GM08714 (cell line): ENCODE data around the gene CYP2D6.
"Not testable (repeated sequence)": the region's sequence is repeated elsewhere in the genome, so short reads cannot be mapped to it uniquely, and the experiment has no call there.

Experiments used
- H3K4me3 ChIP-seq: fragments of 200-500 bp; sonication (Bioruptor generic); 2 replicates; pipeline ENCODE4 v1.5.1; 2014; ENCODE audit warnings: mild to moderate bottlenecking, low read length, inconsistent platforms
- ZNF274 ChIP-seq: IDR thresholded peaks from 2 replicates; pipeline ENCODE4 v1.6.1; 2012; ENCODE audit warnings: mild to moderate bottlenecking, low read depth, low read length

CYP2D6 gene

DNA sequence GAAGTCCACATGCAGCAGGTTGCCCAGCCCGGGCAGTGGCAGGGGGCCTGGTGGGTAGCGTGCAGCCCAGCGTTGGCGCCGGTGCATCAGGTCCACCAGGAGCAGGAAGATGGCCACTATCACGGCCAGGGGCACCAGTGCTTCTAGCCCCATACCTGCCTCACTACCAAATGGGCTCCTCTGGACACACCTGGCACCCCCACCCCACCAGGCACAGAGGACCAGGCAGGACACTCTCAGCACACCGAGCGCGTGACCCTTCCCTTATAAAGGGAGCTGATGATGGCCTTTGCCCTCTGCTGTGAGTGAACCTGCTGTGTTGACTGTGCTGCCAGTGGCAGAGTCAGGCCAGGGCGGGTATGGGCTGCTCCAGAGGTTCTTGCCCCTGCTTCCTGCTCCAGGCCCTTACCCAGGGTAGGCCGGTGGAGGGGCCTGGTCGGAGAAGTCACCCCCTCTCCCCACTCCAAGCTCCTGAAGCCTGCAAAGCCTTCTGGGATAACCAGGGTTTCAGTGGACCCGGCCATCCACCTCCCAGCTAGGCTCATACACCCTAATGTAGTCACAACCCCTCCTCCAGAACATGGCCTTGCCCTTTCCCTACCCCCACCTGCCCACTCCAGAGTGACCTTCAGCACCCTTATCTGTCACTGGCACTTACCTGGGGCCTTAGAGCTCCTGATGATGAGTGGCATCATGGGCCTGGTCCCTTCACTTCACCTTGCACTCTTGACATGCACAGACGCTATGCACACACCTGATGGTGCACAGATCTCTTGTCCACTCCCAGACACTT, at the start of gene CYP2D6:
TSS of gene CYP2D6 (minus strand) at position 172 of the 793 bp plus-strand sequence. CDS start at position 153, 19 bp downstream.
- not testable (repeated sequence) for H3K4me3 ChIP-seq

DNA sequence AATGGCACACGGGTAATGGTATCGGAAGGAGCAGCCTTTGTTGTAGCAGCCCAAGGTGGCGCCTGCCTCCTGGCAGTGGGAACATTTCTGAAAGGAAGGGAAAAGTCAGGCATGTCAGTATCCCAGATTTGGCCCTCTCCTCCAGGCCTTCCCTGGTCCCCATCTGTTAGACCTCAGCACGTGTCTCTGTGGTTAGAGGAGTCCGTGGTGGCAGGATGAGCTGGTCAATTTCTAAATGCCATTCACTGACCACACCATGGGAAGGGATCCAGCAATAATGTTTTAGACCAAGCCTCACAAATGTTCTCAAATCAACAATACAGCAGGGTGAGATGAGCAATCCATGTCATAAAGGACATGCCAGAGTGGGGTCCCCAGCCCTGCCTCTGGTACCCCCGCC, 49.0 kb upstream of the CYP2D6 start:
- no peak overlapping the region for H3K4me3 ChIP-seq
- no peak for TF ChIP-seq ZNF274

DNA sequence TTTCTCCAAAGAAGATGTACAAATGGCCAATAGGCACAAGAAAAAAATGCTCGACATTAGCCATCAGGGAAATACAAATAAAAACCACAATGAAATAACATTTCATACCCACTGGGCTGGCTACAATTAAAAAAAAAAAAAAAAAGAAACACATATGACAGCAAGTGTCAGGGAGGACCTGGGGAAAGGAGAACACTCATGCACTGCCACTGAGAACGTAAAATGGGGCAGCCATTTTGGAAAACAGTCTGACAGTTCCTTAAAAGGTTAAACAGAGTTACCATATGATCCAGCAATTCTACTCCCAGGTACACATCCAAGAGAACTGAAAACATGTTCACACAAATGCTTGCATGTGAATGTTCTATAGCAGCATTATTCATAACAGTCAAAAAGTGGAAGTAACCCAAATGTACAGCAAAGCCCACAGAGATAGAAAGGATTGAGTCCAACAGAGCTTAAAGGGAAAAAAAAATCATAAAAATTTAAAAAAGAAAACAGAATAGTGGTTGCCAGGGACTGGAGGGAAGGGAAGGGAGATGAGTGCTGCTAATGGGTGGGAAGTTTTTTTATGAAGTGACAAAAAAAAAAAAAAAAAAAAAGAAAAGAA, 48.4 kb upstream of the CYP2D6 start:
- H3K4me3 ChIP-seq = no peak overlapping the region
- no peak for TF ChIP-seq ZNF274

DNA sequence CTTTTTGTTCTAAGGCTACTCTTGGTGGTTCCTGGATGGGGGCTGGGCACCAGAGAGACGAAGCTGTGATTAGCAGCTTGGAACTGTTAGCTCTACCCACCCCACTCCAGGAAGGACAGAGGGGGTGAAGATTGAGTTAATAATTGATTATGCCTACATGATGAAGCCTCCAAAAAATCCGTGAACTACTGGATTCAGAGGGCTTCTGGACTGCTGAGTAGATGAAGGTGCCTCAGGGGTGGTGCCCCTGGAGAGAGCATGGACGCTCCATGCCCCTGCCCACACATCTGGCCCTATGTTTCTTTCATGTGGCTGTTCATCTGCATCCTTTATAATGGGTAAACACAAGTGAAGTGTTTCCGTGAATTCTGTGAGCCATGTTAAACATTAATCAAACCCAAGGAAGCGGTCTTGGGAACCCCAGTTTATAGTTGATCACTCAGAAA, 47.3 kb upstream of the CYP2D6 start:
- no peak overlapping the region; the same call in 1 of the 2 replicates for H3K4me3 ChIP-seq
- TF ChIP-seq ZNF274 = no peak

DNA sequence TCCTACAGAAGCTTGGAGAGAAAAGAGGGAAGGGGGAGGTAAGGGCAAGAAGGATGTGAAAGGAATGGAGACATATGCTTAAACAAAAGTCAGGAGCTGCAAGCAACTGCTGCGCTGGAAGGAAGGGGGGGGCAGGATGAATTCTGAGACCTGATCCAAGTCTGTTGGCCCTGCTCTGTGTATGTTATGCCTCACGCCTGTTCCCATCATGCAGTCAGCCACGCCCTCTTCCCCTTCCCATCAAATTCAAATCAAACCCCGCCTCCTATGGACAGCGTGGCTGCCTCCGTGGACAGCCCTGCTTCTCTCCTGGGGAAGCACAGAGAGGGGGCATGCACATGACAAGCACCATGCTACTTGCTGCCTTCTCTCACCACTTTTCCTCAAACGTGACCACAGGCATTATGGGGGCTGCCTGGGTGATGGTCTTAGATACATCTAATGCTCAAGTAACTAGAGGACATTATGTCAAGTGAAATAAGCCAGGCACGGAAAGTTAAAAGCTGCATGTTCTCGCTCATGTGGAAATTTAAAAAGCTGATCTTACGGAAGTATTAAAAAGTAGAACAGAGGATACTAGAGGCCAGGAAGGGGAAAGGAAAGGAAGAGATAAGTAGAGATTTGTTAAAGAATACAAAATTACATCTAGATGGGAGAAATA, 45.8 kb upstream of the CYP2D6 start:
- TF ChIP-seq ZNF274 = no peak
- no peak overlapping the region for H3K4me3 ChIP-seq

DNA sequence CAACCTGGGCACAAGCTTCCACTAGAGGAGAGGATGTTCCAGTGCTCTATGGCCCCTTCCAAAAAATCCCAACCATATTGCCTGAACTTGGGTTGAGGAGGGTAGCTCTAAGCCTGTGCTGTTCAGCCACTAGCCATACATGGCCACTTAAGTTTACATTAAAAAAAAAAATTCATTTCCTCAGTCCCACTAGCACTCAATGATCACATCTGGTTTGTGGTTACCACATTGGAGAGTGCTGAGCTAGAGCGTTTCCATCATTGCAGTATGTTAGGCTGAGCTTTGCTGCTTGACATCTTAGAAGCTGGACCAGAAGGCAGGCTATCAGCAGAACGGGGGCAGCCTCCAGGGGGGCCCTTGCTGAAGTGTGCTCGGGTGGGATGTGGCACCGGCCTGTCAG, 43.5 kb upstream of the CYP2D6 start:
- no peak for TF ChIP-seq ZNF274
- no peak overlapping the region for H3K4me3 ChIP-seq

DNA sequence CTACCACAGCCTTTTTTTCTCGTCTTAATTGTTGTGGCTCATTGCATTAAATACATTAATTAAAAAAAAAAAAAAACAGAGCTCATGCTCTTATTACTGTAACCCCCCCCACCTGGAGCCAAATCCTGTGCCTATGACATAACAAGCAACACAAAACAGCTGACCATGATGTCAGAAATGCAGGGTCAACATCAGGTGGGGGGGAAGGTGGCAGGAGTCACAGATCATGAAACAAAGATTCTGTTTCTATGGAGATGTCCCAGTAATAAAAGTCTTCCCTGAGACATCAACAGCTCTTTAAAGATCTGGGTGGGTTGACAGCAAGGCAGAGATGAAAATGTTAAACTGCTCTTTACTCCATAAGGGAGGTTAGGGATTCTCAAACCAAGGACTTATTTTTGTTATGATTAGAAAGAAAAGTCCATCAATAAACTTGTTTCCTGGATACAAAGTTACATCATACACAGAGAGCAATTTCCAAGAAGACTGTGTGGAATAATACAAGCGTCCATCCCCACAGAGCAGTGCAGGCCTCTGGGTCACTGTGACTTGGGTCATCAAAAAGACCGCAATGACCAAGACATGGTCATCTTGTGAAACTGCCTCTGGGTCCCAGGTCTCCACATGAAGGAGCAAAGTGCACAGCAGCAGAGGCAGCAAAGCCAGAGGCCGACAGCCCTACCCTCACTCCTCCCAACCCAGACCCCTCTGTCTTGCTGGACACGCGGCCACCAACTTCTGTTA, 42.7 kb upstream of the CYP2D6 start:
- H3K4me3 ChIP-seq = no peak overlapping the region
- no peak for TF ChIP-seq ZNF274

DNA sequence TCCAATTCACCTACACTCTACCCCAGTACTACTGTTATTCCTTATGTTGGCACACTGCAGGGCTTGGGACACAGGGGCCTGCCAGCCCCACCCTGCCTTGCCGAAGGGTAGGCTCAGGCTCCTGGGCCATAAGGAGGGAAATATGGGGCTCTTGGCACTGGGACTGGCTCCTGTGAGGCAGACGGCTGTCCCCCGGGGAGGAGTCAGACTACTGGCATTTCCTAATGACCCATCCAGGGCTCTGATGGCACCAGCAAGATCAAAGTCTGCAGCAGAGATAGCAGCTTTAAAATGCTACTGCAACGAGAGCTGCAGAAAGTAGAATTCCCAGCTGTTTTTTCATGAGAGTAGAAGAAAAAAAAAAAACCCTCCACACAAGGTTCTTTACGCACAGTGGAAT, 42.2 kb upstream of the CYP2D6 start:
- no peak for TF ChIP-seq ZNF274
- no peak overlapping the region for H3K4me3 ChIP-seq

DNA sequence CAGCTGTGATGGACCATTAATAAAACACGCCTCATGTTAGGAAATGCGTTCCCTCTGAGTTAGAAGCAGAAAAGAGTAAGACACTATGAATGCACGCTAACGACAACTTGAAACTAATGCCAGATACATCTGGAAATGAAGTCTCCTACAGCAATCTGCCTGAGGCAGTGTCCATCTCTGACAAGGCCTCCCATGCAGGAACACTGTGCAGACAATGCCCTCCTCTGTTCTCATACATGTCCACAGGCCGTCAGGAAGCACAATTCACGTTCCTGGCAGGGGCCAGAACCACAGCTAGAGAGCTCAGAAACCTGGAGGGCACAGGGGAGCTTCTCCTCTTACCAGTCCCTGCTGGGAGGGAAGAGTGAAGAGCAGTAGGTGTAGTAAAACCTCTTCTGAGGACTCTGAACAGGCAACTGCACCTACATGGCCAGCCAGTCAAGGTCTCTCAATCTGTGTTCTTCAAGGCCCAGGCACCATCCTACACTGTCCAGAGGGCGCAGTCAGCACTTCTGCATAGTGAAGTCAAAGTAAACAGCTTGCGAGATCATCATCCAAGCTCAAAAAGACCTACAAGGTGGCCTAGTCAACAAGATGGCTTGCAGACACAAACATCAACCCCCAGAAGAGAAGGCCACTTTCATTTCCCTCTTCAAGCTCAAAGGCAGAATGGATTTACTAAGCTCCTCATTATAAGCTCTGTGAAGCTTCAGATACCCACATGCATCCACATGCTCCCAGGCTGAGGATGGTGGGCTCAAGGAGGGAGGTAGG, 41.5 kb upstream of the CYP2D6 start:
- TF ChIP-seq ZNF274 = no peak
- H3K4me3 ChIP-seq = no peak overlapping the region

DNA sequence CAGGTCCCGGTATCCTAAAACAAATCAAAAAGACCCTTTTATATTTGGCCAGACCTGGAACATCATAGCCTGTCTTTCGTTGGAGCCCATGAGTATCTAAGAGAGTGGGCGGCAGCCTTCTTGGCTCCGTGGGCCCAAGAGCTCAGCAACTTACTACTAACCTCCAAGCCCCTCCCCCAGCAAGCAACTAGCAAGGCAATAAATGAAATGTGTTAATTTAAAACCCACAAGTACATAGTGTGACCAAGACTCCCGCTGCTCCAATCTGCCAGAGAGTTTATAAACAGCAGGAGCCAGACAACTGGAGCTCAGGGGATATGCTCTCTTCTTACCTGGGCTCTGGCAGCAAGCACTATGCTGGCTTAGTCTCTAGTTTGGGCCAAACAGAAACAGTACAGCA, 40.8 kb upstream of the CYP2D6 start:
- H3K4me3 ChIP-seq = no peak overlapping the region
- TF ChIP-seq ZNF274 = no peak

DNA sequence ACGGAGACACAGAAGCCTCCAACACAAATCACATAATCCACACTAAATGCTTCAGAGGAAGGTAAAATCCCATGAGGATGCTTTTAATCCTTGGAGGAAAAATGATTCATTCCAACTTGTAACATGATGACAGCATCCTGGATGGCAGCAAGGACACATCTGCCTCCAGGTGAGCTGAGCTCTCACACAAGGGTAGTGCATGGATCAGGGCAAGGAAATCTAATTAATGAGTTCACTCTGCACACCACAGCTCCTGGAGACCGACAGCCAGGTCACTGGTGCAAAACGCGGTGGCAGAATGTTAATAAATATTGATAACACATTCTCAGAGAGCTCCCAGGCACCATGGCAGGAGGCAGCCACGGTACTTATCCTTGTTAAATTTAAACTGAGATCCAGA, 40.3 kb upstream of the CYP2D6 start:
- TF ChIP-seq ZNF274 = no peak
- no peak overlapping the region for H3K4me3 ChIP-seq

DNA sequence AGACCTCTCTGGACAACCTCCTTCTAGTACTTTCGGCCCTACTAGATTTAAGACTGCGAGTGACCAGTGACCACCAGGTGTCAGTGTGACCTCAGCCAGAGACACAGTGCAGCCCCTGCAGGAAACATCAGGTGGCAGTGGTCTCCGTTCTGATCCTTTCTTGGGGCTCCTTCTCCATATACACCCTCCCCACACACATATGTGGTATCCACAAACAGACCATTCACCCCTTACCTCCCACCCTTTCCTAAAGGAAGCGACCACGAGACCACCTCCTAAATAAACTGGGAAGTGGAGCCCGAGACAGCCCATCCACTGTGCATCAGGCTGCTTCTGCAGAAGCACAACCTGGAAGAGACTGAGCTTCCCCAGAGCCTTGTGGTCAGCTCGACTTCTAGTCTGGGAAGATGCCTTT, 38.5 kb upstream of the CYP2D6 start:
- H3K4me3 ChIP-seq = no peak overlapping the region
- TF ChIP-seq ZNF274 = no peak

DNA sequence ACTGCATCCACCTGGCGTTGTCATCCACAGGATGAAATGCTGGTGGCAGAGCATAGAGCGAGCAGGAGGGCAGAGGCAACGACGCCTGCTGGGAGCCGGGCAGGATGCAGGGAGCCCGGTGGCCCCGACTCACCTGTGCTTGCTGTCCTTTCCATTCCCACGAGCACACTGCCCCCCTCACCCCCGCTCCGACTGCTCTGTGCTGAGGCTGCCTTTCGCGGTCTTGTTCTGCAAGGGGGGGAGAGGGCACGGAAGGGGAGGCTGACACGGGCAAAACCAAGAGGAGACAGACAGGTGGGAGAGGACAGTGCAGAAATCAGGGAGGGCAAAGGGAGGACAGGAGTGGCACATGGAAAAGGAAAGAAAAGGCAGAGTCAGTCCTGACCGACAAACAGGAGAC, 37.9 kb upstream of the CYP2D6 start:
- TF ChIP-seq ZNF274 = no peak
- H3K4me3 ChIP-seq = no peak overlapping the region

DNA sequence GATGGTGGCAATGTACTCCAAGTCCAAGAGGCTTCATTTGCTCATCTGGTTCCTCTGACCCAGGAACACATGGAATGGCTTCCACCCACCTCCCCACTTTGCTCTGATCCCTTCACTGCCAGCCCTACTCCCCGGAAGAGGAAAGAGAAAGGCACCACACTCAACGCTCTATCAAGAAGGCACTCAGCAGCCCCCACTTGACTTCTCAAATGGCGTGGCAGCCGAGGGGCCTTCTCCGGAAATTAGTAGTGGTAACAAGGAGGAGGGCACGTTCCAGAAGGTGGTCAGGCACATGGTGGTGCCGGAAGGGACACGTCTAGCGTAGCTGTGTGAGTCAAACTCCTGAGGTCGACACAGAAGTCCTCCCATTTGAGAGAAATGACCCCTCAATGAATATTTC, 36.5 kb upstream of the CYP2D6 start:
- no peak overlapping the region for H3K4me3 ChIP-seq
- TF ChIP-seq ZNF274 = no peak

DNA sequence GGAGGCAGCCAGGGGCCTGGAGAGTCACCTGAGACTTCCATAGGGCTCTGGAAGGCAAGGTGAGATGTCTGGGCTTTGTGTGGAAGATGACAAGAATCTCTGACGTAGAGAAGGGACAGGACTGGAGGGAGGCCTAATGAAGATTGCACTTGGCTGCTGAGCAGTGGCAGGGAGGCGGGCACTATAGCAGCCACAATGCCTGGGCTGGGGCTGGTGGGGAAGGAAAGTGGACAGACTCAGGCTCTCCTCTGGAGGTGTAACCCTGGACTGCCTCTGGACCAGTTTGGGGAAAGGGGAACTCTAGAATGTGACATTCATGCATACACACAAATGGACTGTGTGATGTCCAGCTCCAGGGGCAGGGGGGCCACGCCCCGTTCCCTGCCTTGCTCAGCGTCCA, 34.3 kb upstream of the CYP2D6 start:
- TF ChIP-seq ZNF274 = no peak
- no peak overlapping the region for H3K4me3 ChIP-seq
